Stimulated activated CD4-positive, alpha-beta T cell treated with anti-CD3 and anti-CD28 coated beads, Interleukin-12 subunit alpha, Interleukin-12 subunit beta, amount 100 ng/mL, for 4 hours (primary cell): ENCODE measurements around the gene RBFOX1.

ENCODE experiments used
- DNase-seq: peaks from one replicate; pipeline ENCODE4 v3.0.0-alpha.2; 2020

RBFOX1 gene

DNA sequence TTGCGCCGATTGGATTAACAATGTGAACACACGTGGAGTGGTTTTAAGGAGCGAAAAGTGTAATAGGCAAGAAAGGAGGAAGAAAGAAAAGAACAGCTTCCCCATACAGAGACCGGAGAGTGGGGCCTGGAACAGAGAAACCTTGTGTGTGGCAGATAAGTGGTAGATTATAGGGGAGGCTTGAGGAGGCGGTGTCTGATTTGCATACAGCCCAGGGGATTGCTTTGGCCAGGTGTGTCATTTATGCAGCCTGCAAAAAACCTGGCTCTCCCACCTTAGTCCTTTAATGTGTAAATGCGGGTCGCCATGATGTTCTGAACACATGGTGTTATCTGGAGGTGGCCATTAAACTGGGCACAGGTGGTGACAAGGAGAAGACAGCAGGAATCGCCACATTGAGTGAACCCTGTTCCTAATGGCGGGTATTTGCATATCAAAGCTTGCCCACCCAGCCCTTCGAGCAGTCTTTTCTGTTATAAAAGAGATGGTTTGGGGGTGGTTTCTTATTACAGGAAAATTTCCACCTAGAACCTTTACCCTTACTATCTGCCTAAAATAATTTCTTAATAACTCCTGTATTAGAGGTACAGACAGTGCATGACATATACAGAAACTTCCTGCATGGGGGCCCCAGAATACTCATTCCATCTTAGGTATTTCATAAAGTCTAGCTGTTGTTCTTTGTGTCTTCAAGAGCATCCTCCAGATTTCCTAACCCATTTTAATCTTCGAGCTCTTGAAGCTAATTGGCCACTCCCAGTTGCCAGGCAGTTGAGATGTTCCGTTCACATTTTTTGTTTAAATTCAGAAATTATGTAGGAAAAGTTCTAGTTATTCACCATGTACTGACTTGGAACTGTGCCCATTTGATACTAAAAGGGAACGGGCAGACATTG, 292.5 kb downstream of the RBFOX1 start:
- no peak for DNase-seq

GRCh38 chr16:7628981-7629380, 296.3 kb downstream of the RBFOX1 start:
- DNase-seq: no peak

- no peak for DNase-seq
Observed at GRCh38 chr16:7629571-7629970, 296.9 kb downstream of the RBFOX1 start.

DNA sequence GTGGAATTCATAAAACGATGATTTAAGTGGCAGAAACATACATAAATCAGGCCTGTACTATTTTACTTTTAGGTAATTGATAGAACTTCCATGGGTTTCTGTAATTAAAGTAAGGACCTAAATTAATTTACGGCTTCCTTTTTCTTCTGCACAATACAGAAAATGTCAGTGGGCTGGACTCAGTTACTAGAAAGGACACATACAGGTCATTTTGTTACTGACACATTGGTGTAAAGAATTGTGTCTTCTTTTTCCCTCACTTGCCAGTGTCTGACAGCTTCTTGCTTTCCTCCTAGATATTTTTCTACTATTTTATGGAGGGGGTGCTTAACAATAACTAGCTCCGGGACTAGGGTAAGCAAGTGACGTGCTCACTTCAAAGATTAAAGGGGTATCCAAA, 304.8 kb downstream of the RBFOX1 start:
- no peak for DNase-seq

GRCh38 chr16:7638306-7638705, 305.7 kb downstream of the RBFOX1 start:
- no peak for DNase-seq

DNA sequence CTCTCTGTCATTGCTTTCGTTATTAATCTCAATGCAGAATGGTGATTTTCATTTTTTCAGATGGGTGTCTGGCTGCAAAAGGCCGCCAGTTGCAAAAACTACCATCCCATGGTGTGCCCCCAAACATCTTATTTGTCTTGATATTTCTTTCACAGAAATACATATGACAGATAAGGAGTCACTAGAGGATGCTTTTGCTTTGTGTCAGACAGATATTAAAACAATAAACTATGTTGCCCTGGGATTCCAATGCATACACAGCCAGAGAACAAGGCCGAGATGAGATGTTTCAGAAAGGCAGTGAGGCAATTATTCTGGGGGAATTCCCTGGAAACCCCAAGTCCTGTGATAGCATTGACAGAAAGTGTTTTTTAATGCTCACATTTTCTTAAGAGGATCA, 307.7 kb downstream of the RBFOX1 start:
- DNase-seq: no peak

DNA sequence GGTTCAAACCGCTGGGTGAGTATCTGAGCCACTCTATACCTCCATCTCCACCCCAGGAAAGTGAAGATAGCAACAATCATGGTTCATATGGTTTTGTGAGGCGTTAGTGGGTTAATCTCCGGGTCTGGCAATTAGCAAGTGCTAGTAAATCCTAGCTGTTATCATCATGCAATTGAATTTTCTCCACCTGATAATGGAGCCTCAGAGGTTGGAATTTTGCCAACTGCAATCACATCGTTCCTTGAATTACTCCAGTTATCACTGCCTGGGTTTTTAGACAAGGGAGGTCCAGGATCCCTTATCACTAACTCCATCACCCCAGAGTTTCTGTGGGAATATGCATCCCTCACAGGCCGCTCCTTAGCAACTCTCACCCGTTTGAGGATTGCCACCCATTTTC, 311.5 kb downstream of the RBFOX1 start:
- no peak for DNase-seq

GRCh38 chr16:7644811-7645210, 312.2 kb downstream of the RBFOX1 start:
- no peak for DNase-seq

DNA sequence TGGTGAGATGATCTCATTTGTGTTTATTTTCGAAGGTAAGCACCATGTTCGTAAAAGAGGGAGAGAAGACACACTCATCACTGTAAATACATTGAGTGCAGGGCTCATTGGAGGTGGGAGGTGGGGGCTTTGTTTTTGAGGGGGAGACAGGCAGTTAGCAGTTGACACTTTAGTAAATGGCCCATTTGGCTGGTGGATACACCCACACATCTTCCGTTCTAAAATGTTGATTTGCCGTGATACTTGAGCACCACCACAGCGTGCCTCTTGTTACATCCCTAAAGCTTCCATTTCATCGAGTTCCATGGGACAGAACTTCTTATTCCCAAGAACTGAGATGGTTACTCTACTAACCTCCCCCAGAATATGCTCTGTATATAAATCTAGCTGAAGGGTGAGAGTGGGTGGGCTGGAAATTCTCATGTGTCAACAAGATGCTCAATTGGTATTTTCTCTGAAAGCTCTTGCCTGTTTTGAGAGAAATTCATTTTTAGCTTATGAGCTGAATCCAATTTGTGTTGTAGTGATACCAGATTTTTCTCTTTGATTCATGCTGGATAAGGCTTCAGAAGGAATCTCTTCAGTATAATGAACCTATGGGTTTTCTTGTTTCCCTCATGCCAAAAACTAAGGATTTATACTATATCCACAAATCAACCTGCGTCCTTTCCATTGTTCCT, 314.3 kb downstream of the RBFOX1 start:
- DNase-seq: no peak

GRCh38 chr16:7650431-7650830, 317.8 kb downstream of the RBFOX1 start:
- no peak for DNase-seq

- no peak for DNase-seq
Observed at GRCh38 chr16:7651803-7652570, 319.3 kb downstream of the RBFOX1 start.

GRCh38 chr16:7653746-7654461, 321.3 kb downstream of the RBFOX1 start:
- DNase-seq: no peak

DNA sequence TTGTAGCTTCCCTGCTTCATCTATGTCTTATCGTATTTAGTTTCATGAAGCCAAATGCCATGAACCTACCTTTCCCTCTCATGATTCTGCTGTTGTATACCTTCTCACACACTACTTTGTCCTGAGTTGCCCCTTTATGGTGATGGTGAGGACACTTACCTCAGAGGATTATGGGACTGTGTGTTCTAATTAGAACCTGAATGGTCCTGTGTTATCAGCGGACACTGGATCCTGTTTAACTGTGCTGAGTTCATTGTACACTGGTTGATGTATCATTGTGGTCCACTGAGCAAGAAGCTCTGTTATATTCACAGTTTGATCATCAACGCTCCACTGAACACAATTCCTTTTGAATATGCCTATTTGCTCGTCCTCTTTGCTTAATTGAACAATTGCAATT, 343.0 kb downstream of the RBFOX1 start:
- DNase-seq: no peak

DNA sequence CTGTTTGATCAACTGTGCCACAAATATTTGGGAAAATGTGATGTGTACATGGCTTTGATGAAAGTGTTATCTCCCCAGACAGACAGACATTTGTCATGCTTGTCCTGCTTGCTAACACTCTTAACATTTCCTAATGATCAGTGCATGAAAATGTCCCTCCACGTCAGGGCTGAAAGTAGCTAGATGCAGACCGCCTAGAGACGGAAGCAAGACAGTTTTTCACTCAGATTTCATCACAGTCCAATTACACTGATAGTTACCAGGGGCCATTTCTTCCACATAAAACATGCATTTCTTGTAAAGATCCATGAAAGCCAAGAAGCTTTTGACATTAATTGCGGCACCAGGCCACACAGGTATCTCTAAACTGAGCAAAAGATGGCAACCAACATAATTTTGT, 347.7 kb downstream of the RBFOX1 start:
- no peak for DNase-seq

DNA sequence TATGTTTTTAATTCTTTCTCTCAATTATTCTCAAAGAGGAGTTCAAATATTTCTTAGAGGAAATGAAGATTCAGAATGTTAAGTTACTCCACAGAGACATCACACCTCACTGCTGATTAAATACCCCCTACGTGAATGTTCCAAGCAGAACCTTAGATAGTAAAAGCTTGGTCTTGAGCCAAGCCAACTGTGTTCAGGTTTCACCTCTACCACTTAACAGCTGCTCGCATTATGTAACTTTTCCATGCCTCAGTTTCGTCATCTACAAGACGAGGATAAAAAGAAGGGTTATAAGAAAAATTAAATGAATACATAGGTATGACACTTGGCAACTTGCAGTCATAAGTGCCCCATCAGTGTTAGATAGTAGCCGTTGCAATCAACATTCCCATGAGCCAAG, 356.2 kb downstream of the RBFOX1 start:
- DNase-seq: no peak

DNA sequence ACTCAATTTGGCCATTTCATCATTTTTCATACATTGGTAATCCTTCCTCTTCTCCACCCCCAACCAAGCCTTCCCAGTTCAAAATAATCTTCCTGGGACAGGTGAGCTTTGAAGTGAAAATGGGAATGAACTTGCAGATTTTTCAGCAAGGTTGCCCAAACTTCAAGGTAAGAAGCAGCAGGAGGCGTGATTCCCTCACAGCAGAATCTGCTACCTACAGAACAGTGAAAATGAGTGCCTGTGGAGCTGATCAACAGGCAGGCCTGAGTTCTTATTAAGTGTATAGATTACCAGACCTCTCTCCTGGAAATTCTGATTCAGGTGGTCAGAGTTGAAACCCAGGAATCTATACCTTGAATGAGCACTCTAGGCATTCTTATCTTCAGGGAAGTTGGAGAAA, 356.6 kb downstream of the RBFOX1 start:
- no peak for DNase-seq

- DNase-seq: no peak
Observed at GRCh38 chr16:7691533-7691932, 358.9 kb downstream of the RBFOX1 start.

DNA sequence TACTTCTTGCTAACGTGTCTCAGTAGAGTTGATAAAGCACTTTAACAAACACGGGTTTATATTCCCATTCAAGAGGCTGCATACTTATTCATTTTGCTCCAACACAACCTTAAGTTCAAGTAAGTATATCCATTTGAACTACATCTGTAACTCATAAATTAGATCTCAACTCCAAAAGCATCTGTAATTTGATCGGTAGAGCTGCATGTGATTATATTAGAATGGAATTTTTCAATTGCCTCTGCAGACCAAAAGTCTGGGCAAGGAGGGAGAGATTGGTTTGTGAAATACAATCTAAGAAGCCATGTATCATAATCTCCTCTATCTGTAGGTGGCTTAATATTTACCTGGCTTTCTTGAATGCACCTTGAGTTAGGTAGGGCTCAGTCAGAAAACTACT, 371.0 kb downstream of the RBFOX1 start:
- DNase-seq: no peak

DNA sequence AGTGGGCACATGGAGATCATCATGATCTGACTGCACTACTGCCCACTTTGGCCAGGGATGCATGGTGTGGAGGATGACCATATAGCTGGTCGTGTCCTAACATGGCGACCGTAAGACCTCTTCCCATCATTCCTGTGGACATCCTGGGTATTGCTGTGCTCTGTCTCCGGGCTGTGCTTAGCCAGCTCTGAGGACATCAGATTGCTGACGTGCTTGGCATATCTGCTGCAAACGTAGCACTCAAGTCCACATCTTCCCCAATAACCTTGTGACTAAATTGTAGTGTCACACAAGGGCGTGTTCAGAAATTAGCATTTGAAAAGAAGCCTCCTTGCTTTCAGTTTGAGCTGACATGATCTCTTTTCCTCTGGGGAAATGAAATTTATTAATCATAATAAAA, 373.2 kb downstream of the RBFOX1 start:
- no peak for DNase-seq

DNA sequence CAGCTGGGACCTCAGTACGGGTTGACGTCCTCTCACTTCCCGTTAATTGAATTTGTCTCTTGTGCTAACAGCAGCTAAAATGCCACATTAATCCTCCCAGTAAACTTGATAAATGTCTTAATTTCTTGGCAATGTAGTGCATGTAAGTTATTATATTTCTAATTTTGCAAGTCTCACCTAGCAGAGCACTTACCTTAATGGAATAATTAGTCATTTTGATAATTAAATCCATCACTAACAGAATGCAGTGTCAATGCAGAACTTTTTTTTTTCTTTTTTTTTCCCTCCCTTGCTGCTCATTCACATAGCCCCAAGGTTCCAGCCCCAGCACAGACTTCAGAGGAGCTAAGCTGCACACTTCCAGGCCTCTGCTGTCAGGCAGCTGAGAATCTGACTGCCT, 376.5 kb downstream of the RBFOX1 start:
- no peak for DNase-seq

GRCh38 chr16:7713244-7713643, 380.6 kb downstream of the RBFOX1 start:
- DNase-seq: no peak

GRCh38 chr16:7714775-7715174, 382.1 kb downstream of the RBFOX1 start:
- DNase-seq: no peak
